Measurements from ENCODE around the gene LIPG.

LIPG gene

GRCh38 chr18:49640741-49641140, 78.9 kb downstream of the LIPG start:
- DNase-seq, result no peak

GRCh38 chr18:49645196-49645595, 83.3 kb downstream of the LIPG start:
- DNase-seq, result no peak

- no peak for DNase-seq
These were observed 84.0 kb downstream of the LIPG start for GRCh38 chr18:49645841-49646351.

- no peak for DNase-seq
These were observed 85.0 kb downstream of the LIPG start for GRCh38 chr18:49646873-49647272.

- DNase-seq, result no peak
These were observed 85.8 kb downstream of the LIPG start for GRCh38 chr18:49647496-49648168.

- DNase-seq, result no peak
These were observed 86.5 kb downstream of the LIPG start for GRCh38 chr18:49648326-49648725.
